Hypothalamus (tissue), 51 donors: Measurements from ENCODE around the gene CPA4.
A peak's percentile ranks its signal among the peaks of the same experiment; 100 is the strongest.

Experiments
- DNase-seq, 51 donors: peaks; one replicate each; lab custom pipeline; 2025; lab: John Stamatoyannopoulos, UW

Gene CPA4

DNA sequence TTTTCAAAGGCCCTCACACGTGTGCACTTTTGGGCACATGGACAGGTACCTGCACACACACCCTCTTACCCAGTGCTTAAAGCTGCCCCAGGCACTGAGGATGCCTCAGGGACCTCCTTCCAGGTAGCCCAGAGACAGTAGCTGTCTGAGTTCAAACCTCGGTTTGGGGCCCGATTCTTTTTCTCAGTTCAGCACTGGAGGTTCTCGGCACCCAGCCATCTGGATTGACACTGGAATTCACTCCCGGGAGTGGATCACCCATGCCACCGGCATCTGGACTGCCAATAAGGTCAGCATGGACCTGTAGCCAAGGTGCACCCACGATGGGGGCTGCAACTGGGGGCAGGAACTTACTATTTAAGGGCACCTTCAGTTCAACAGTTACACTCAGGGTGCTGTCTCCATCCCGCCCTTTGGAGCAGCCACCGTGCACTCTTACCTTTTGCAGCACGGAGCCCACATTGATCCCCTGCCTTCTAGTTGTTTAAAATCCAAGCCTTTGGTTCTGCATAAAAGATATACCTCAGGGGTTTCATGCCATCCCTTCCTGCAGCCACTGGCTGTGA is 69.4 kb downstream of the CPA4 start:
- no peak for DNase-seq

DNA sequence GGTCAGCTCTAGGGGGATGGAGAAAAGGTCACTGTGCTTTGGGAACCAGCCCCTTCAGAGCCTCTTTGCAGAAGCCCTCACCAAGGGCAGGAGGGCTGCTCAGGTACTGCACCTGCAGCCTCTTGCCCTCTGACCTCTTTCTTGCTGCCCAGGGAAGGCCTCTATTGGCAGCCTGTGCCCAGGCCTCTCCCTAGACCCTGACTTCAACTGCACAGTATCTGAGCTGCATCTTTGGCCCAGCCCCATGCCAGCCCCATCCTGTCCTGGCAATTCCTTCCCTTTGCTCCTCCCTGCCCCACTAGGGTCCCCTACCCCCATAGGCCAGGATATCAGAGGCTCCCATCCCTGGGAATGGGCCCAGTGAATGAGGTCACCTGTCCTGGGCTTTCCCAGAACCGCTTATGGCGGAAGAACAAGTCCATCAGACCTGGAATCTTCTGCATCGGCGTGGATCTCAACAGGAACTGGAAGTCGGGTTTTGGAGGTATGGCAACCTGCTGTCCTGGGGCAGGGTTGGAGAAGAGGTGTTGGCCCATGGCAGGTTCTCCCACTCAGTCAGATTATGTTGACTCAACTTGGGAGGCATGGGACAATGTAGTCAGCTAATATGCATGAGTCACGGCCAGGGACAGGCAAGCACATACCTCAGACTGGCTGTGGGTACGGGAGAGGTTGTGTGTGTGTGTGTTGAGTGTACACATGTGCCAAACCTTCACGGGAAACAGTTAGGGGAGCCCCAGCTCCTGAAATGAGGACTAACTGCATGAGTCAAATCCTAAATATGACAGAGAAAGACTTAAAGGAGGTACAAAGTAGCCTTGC is 70.3 kb downstream of the CPA4 start:
- DNase-seq = peak in 1 of 51 donors; percentile 11

DNA sequence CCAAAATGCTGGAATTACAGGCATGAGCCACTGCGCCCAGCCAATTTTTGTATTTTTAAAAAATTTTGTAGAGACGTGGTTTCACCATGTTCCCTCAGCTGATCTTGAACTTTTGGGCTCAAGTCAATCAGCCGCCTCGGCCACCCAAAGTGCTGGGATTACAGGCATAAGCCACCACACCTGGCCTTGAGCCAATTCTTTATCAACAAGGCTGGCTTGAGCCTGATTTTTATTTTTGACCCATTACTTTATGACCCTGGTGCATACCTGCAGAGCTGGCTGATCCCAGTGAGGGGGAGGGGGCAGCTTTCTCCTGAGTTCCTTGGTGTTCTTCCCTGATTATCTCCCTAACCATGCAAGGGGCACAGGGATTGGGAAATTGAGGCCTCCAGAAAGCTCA is 71.5 kb downstream of the CPA4 start:
- no peak for DNase-seq

DNA sequence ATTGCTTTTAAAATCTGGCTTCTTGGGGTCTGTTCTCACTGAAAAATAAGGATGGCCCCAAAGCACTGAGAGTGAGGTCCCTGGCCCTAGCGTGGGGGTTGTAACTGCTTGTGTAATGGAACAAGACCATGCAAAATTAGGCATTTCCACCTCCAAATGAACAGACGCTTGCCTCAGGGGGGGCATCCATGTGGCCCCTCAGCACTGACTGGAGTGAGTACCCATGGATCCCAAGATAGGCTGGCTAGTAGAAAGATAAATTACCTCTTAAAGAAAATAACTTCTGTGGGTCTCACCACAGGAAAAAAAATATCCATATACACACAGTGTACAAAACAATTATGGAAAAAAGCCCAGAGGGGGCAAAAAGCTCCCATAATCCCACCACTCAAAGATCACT is 72.1 kb downstream of the CPA4 start:
- DNase-seq = no peak

DNA sequence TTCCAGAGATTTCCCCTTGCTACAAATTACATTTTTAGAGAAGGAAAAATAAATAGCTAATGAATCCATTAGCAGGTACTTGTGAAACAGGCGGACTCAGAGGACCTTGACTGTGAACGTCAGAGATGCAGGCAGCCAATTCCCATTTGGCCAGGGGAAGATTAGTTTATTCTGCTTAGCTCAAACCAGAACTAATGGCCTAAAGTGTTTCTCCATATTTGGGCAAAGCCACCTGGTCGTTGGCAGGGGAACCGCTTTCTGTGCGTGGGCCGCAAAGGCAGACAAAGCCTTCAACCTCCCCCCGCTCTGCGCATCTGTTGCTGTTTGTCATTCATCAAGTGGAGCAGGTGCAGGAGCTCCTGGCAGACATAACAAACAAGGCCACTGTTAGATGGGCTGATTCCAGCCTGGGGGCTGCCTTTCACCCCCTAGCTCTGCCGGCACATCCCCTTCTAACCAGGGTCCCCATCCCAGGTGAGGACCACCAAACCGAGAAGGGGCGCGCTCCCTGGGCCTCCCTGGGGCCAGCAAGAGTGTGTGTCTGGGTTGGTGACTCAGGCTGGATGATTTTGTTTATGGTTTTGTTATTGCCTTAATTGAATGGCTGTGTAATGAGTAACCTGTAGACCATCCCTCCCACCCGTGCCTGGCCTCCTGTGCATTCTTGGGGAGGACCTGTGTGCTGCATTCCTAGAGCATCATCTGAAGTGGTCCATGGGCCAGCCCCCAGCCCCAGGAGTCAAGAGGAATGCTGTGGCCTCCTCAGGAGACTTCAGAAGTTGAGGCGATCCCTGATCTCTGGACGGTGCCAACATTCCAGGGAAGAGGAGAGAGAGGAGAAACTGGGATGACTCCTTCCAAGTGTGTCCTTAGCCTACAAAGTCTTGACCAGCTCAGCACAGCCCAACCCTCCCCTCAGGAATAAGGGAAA is 72.8 kb downstream of the CPA4 start:
- peak in 27 of 51 donors; percentile 7 to 73 (median 29) for DNase-seq

DNA sequence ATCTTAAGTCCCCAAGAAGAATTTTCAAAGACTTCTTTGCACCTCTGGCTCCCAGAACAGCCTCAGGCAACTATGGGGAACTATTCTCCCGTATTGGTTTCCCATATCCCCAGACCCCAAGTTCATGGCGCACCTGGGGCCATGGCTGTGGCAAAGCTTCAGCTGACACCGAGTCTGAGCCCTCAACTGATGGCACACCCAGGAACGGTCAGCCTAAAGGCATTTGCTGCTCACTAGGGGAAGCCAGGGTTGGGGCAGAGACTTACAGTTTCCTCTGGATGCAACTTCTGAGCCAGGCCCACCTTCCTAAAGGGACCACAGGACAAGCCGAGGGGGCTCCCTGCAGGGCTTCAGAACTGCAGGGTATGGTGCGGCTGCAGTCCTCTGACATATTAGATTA is 73.6 kb downstream of the CPA4 start:
- DNase-seq = no peak

DNA sequence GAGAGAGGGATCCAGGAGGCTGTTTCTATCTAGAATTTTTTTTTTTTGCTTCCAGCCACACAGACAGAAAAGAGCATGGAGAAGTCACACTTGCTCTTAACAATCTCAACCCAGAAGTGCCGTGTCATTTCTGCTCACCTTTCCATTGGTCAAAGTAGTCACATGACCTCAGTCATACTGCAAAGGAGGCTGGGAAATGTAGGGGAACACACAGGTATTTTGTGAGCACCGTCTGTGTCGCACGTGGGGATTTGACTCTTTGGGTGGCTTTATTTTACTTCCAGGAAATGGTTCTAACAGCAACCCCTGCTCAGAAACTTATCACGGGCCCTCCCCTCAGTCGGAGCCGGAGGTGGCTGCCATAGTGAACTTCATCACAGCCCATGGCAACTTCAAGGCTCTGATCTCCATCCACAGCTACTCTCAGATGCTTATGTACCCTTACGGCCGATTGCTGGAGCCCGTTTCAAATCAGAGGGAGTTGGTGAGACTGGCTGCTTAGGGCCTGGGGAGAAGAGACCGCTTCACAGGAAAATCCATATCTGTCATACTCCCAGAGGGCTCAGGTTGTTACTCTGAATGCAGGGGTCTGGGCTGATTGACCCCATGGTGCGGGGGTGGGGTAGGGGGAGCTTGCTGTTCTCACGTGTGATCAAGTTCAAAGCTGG is 74.3 kb downstream of the CPA4 start:
- DNase-seq = no peak

DNA sequence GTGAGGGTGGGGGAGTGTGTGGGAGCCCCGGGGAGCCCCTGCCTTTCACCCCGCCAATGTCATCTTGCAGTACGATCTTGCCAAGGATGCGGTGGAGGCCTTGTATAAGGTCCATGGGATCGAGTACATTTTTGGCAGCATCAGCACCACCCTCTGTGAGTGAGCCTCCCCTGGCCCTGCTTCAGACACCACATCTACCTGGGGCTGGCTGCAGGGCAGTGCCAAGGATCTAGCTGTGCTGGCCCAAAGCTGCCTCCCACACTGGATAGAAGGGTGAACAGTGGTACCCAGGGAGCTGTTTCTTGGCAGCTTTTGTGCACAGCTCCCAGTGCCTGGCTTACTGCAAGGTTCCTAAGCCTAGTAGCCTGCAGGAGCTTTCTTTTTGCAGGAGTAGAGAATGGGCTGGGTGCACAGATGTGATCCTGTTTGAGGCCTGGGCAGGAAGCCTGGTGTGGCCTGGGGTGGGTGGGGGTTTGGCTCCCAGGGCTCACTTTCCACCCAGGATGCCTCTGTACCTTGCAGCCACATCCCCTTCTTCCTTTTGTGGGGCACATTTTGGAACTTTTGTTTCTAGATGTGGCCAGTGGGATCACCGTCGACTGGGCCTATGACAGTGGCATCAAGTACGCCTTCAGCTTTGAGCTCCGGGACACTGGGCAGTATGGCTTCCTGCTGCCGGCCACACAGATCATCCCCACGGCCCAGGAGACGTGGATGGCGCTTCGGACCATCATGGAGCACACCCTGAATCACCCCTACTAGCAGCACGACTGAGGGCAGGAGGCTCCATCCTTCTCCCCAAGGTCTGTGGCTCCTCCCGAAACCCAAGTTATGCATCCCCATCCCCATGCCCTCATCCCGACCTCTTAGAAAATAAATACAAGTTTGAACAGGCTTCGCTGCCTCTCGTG is 75.1 kb downstream of the CPA4 start:
- DNase-seq = no peak

DNA sequence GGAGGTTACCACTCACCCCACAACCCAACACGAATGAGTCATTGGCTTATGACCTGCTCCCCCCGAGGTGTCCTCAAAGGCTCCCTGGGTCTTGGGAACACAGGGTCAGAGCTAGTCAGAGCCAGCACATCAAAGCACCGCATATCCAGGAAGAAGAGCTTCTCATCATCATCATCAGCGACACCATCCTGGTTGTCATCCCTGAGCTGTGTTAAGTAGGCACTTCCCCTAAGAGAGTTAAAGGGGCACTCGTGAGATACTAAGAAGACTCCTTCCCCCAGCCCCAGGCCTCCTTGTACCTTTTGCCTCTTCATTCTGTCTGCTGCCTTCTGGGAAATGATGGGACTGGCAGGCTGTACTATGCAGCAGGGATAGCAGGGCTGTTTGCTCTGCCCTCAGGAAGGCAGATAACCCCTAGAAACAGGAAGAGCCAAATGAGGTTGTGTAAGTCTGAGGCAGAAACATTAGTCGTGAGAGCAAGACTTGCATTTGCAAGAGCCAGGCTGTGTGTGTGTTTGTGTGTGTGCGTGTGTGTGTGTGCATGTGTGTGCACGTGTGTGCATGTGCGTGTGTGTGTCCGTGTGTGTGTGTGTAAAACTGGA is 76.2 kb downstream of the CPA4 start:
- DNase-seq = no peak

DNA sequence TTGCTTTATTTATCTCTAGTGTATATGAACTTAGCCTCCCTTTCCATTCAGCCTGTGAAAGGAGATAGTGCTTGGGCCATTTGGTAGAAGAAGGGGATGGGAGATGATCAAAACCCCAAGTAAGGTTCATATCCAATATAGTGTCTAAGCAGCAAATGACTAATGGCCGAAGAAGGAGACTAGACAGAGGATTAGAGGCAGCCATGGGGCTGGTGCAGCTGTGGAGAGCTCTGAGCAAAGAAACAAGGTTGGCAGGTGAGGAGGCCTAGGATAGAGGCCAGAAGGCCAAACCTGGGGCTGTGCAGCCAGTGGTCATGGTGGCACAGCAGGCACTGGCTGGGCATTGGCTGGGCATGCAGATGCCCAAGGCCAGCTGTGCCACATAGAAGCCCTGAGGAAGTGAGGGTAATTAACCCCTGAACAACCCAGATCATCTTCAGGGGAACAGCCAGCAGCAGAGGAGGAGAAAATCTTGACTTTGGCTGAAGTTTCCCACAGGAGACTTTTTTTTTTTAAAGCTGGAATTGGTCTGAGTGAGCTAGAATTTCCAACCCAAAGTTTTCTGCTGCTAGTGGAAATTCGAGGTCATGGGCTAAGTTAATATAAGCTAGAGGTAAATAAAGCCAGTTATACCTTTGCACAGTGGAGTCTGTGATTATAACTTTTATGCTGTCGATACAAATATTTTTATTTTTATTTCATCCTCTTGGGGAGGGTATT is 77.0 kb downstream of the CPA4 start:
- DNase-seq = no peak

DNA sequence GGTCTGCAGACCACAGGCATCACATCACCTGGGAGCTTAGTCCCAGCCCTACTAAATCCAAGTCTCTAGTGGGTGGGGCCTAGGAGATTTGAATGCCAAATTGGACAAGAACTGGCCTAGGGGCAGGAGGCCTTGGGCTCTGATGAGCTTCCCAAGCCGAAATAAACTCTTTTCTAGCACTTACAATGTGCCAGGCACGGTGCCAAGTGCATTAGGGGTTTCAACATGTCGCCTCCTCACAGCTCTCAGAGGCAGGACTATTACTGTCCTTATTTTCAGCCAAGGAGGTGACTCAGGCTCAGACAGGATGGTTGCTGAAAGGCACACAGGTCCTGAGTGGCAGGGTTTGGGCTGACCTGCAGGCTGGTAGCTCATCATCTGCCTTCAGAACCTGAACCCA is 78.1 kb downstream of the CPA4 start:
- peak in 1 of 51 donors; percentile 11 for DNase-seq

DNA sequence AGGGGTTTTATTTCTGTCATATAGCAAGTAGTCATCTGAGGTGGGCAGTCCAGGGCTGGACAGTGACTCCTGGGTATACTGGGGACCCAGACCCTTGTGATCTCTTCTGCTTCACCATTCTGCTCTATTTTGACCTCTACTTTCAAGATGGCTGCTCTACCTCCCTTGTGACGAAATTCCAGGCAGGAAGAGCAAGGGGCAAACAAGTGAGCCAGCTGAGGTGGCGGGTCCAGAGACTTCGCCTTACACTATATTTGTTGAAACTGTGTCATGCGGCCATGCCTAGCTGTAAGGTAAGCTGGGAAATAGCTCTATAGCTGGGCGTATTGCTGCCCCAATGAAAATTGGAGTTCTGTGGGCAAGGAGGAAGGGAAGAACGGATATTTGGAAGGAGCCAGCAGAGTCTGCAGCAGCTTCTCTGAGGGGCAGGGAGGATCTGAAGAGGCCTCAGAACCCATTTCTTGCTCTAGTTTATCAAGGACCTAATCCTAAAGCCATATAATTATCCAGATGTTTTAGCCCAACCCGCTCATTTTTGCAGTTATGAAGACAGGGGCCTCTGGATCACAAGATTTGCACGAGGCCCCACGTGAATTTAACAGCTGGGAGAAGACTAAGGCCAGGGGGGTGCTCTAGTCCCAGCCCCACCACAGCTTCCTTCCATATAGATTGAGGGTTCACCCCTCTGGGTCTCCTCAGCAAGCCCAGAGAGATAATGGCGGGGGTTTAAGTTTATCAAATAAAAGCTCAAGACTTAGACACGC is 79.6 kb downstream of the CPA4 start:
- DNase-seq = no peak
